GM12874 (cell line): Measurements from ENCODE around the gene LMAN1.

ENCODE experiments used
- CTCF ChIP-seq: IDR thresholded peaks from 2 replicates; pipeline ENCODE4 v1.5.1; 2011; ENCODE audit warnings: low read depth, mild to moderate bottlenecking, control low read depth, low read length, moderate library complexity; ENCODE audit not compliant: insufficient read depth

Gene LMAN1

GRCh38 chr18:59358414-59358711 is 702 bp downstream of the LMAN1 start:
- TF ChIP-seq CTCF: no peak

GRCh38 chr18:59357928-59358327 is 1.1 kb downstream of the LMAN1 start:
- TF ChIP-seq CTCF: no peak

GRCh38 chr18:59354731-59355130 is 4.3 kb downstream of the LMAN1 start:
- TF ChIP-seq CTCF: no peak

- TF ChIP-seq CTCF: no peak
Observed at GRCh38 chr18:59353079-59353680, 5.9 kb downstream of the LMAN1 start.

- no peak for TF ChIP-seq CTCF
Observed at GRCh38 chr18:59352250-59352855, 6.7 kb downstream of the LMAN1 start.

GRCh38 chr18:59345556-59345955 is 13.5 kb downstream of the LMAN1 start:
- TF ChIP-seq CTCF: no peak

- TF ChIP-seq CTCF: no peak
Observed at GRCh38 chr18:59344996-59345395, 14.1 kb downstream of the LMAN1 start.

GRCh38 chr18:59343926-59344325 is 15.1 kb downstream of the LMAN1 start:
- no peak for TF ChIP-seq CTCF
